ENCODE measurements around the gene UGCG.

- TF ChIP-seq POLR2A (IDR thresholded peaks at IDR 0.05) (no peak), CTCF (IDR thresholded peaks at IDR 0.05) (no peak)
Observed at GRCh38 chr9:111975709-111976108, 79.1 kb downstream of the UGCG start.

Data from testis (tissue), 2 donors.